Adipocyte (in vitro differentiated cells): ENCODE data around the gene GSTA1.
"Not testable (repeated sequence)": the region's sequence is repeated elsewhere in the genome, so short reads cannot be mapped to it uniquely, and the experiment has no call there.

ENCODE experiments used
- DNase-seq: peaks from one replicate; pipeline ENCODE4 v3.0.0-alpha.2; 2015; ENCODE audit warnings: low read depth
- H3K27me3 ChIP-seq: replicated peaks from 2 replicates; pipeline ENCODE4 v1.7.0; 2013; ENCODE audit warnings: mild to moderate bottlenecking, low read length, moderate library complexity; ENCODE audit not compliant: control insufficient read depth, insufficient read depth
- H3K36me3 ChIP-seq: 2 replicates; pipeline ENCODE4 v1.7.0; 2013; ENCODE audit warnings: low read length, mild to moderate bottlenecking, moderate library complexity; ENCODE audit not compliant: control insufficient read depth, insufficient read depth, severe bottlenecking
- H3K4me1 ChIP-seq: 2 replicates; pipeline ENCODE4 v1.7.0; 2013; ENCODE audit warnings: mild to moderate bottlenecking, low read length, moderate library complexity; ENCODE audit not compliant: control insufficient read depth, insufficient read depth
- H3K4me3 ChIP-seq: 2 replicates; pipeline ENCODE4 v1.7.0; 2013; ENCODE audit warnings: mild to moderate bottlenecking, low read length, moderate library complexity
- H3K9ac ChIP-seq: 2 replicates; pipeline ENCODE4 v1.7.0; 2013; ENCODE audit warnings: mild to moderate bottlenecking, low read length, moderate library complexity
- H3K9me3 ChIP-seq: 2 replicates; pipeline ENCODE4 v1.7.0; 2013; ENCODE audit warnings: mild to moderate bottlenecking, low read length, moderate library complexity; ENCODE audit not compliant: control insufficient read depth

Gene GSTA1

DNA sequence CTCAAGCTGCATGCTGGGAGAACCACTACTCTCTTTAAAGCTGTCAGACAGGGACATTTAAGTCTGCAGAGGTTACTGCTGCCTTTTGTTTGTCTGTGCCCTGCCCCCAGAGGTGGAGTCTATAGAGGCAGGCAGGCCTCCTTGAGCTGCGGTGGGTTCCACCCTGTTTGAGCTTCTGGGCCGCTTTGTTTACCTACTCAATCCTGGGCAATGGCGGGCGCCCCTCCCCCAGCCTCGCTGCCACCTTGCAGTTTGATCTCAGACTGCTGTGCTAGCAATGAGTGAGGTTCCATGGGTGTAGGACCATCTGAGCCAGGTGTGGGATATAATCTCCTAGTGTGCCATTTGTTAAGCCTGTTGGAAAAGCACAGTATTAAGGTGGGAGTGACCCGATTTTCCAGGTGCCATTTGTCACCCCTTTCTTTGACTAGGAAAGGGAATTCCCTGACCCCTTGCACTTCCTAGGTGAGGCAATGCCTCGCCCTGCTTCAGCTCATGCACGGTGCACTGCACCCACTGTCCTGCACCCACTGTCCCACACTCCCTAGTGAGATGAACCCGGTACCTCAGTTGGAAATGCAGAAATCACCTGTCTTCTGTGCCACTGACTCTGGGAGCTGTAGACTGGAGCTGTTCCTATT, 26.8 kb downstream of the GSTA1 start:
- H3K27me3 ChIP-seq, DNase-seq, H3K9me3 ChIP-seq, H3K4me3 ChIP-seq, H3K4me1 ChIP-seq, H3K36me3 ChIP-seq, H3K9ac ChIP-seq: not testable (repeated sequence)

DNA sequence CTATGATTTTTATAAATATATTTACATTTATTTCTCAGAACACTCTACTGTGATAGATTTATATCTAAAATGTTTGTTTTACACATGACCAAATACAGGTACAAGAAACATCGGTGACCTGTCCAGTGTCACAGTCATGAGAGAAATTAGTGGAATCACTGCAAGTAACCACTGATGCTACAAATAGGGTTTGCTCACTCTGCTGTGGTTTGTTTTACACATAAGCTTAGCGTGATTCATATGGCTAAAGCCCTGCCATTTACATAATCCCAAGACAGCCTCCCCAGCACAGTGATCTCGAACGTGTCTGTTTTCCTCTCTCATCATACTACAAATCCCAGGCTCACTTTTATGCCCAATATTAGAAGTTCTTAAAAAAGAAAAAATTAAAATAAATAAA, 34.2 kb downstream of the GSTA1 start:
- H3K36me3 ChIP-seq, H3K9ac ChIP-seq, H3K4me1 ChIP-seq, H3K4me3 ChIP-seq, H3K9me3 ChIP-seq, H3K27me3 ChIP-seq: not testable (repeated sequence)
- peak; percentile 53 for DNase-seq

DNA sequence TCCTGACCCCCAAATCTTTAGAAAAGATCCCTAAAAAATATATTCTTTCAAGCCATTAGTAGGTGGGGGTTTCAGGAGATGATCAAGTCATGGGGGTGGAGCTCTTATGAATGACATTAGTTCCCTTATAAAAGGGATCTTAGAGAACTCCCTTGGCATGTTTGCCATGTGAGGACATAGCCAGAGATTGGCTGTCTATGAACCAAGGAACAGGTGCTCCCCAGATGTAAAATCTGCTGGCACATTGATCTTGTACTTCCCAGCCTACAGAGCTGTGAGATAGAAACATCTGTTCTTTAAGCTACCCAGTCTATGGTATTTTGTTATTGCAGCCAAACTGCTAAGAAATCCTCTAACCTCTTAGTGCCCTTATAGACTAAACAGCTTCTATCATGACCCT, 36.0 kb downstream of the GSTA1 start:
- H3K27me3 ChIP-seq, H3K9me3 ChIP-seq, H3K4me1 ChIP-seq, H3K4me3 ChIP-seq, DNase-seq, H3K9ac ChIP-seq, H3K36me3 ChIP-seq: not testable (repeated sequence)

DNA sequence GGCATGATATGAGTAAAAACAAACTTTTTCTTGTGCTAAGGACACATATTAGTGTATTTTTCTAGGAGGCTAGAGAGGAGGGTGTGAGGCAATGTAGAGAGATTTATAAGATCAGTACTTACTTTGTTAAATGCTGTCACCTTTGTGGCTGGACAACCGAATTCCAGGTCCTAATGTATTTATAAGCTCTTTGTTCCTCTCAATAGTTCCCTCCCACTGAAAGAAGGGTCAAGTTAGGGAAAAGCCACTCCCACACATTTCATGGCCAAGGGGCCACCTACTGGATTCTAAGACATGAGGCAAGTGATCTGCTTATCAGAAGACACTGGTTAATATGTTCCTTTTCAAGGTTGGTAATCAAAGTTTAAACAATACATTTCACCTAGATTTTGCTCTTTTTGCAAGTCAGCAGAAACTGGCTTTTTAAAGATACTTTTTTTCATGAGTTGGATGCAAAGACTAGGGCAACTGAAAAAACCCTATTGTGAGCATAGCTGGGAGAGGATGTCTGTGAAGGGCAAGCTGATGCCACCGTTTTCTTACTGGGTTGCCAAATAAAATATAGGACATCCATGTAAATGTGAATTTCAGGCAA, 40.2 kb downstream of the GSTA1 start, which contains the start of gene GSTA2:
Gene GSTA2 (minus strand): TSS at position 154 of the 595 bp plus-strand sequence. CDS start 5,528 bp downstream, outside the sequence.
- H3K9ac ChIP-seq, DNase-seq, H3K27me3 ChIP-seq, H3K4me1 ChIP-seq, H3K9me3 ChIP-seq, H3K4me3 ChIP-seq, H3K36me3 ChIP-seq: not testable (repeated sequence)

- H3K9ac ChIP-seq, DNase-seq, H3K9me3 ChIP-seq, H3K36me3 ChIP-seq, H3K4me3 ChIP-seq, H3K27me3 ChIP-seq: not testable (repeated sequence)
- H3K4me1 ChIP-seq = peaks cover 19% of the 10 kb centered on the region
Measured at GRCh38 chr6:52761673-52762491, 41.7 kb downstream of the GSTA1 start.

DNA sequence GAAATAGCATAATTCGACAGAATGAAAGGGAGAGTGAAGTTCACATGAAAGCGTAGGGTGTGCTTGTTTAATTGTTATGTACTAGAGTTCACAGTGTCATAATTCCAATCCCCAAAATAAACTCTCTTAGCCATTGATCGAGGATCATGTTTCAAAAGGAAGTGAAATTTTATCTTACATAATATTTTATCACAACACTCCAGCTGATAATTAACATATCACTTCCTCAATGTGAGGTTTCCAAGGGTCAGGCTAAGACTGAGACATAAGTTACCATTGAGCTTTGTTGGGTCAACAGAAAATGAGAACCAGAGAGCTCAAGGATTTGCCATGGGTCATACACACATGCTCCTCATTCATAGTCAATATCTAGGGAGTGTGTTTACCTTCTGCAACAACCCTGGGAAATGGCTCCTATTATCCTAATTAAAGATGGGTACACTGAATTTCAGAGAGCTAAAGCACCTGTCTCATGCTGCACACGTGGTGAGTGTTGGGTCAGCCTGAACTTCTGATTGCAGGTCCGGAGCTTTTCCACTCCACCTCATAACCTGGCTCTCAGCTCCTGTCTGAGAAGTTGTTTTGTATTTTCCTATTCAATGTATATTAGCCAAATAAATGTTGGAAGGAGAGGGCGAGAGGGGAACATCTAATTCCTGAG, 43.4 kb downstream of the GSTA1 start:
- DNase-seq = no peak
- H3K36me3 ChIP-seq = no peaks in the 10 kb centered on the region
- no peak overlapping the region for H3K4me3 ChIP-seq
- no peaks in the 10 kb centered on the region for H3K9me3 ChIP-seq
- no peaks in the 10 kb centered on the region for H3K27me3 ChIP-seq
- H3K9ac ChIP-seq = no peak overlapping the region
- peaks cover 19% of the 10 kb centered on the region for H3K4me1 ChIP-seq

GRCh38 chr6:52759085-52759484, 44.5 kb downstream of the GSTA1 start:
- Histone ChIP-seq H3K4me1 (peaks cover 19% of the 10 kb centered on the region), H3K9ac (no peak overlapping the region), H3K9me3 (no peaks in the 10 kb centered on the region), H3K36me3 (no peaks in the 10 kb centered on the region), H3K27me3 (no peaks in the 10 kb centered on the region), H3K4me3 (no peak overlapping the region)
- DNase-seq = peak; percentile 44

GRCh38 chr6:52757651-52758338, 45.8 kb downstream of the GSTA1 start:
- not testable (repeated sequence) for H3K9me3 ChIP-seq, H3K36me3 ChIP-seq, H3K4me3 ChIP-seq, H3K9ac ChIP-seq, H3K27me3 ChIP-seq
- H3K4me1 ChIP-seq = peaks cover 30% of the 10 kb centered on the region
- peak; percentile 53 for DNase-seq

- H3K4me1 ChIP-seq = peaks cover 37% of the 10 kb centered on the region
- no peak overlapping the region for H3K4me3 ChIP-seq
- no peaks in the 10 kb centered on the region for H3K27me3 ChIP-seq
- peaks cover 3% of the 10 kb centered on the region for H3K9me3 ChIP-seq
- no peaks in the 10 kb centered on the region for H3K36me3 ChIP-seq
- no peak for DNase-seq
- no peak overlapping the region for H3K9ac ChIP-seq
Measured at GRCh38 chr6:52754443-52754842, 49.2 kb downstream of the GSTA1 start.

DNA sequence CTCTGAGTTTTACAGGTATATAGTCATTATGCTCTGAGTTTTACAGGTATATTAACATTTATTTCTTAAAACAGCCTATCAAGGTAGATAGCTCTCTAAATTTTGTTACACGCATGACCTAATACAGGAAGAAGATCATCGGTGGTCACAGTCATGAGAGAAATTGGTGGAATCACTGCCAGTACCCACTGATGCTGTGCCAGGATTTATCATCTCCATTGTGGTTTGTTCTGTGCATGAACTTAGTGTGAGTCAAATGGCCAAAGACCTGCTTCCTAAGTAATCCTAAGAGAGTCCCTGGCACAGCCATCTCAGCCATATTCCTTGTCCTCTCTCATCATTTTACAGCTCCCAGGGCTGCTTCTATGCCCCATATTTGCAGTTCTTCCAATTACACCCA, 50.5 kb downstream of the GSTA1 start:
- not testable (repeated sequence) for DNase-seq, H3K9me3 ChIP-seq, H3K27me3 ChIP-seq, H3K36me3 ChIP-seq, H3K9ac ChIP-seq, H3K4me3 ChIP-seq
- peaks cover 25% of the 10 kb centered on the region for H3K4me1 ChIP-seq

- peaks cover 22% of the 10 kb centered on the region for H3K4me1 ChIP-seq
- H3K36me3 ChIP-seq = no peaks in the 10 kb centered on the region
- no peaks in the 10 kb centered on the region for H3K27me3 ChIP-seq
- peaks cover 3% of the 10 kb centered on the region for H3K9me3 ChIP-seq
- no peak overlapping the region for H3K9ac ChIP-seq
- no peak overlapping the region for H3K4me3 ChIP-seq
- DNase-seq = no peak
Measured at GRCh38 chr6:52752310-52752709, 51.3 kb downstream of the GSTA1 start.
